GM12878 (cell line): ENCODE results near the gene KLF11. TPM values are rescaled to one million over a fixed set of nuclear protein-coding genes. Genes with fewer than 3 reads are reported as not detected.

Source experiments
- BACH1 ChIP-seq: fragments of 450-650 bp; IDR thresholded peaks from 2 replicates; pipeline ENCODE4 v1.6.1; 2017; ENCODE audit warnings: mild to moderate bottlenecking, borderline replicate concordance
- CBX5 ChIP-seq: sonication (generic); IDR thresholded peaks from 2 replicates; pipeline ENCODE4 v1.6.1; 2016; ENCODE audit warnings: low read depth, moderate library complexity, mild to moderate bottlenecking, inconsistent platforms
- CREM ChIP-seq: IDR thresholded peaks from 2 replicates; pipeline ENCODE4 v1.6.1; 2014; ENCODE audit warnings: antibody characterized with exemption, low read depth
- GABPA ChIP-seq: IDR thresholded peaks from 2 replicates; pipeline ENCODE4 v1.6.1; 2014; ENCODE audit warnings: antibody characterized with exemption, low read depth, mild to moderate bottlenecking, inconsistent platforms
- GATAD2B ChIP-seq: fragments of 450-650 bp; conservative IDR thresholded peaks from 2 replicates; pipeline ENCODE4 v1.6.1; 2017; ENCODE audit warnings: low read depth, mild to moderate bottlenecking, moderate library complexity
- MEF2B ChIP-seq: fragments of 450-650 bp; IDR thresholded peaks from 2 replicates; pipeline ENCODE4 v1.6.1; 2018; ENCODE audit warnings: mild to moderate bottlenecking, moderate library complexity; ENCODE audit not compliant: partially characterized antibody, poor library complexity, severe bottlenecking
- NRF1 ChIP-seq: conservative IDR thresholded peaks from 2 replicates; pipeline ENCODE4 v1.6.1; 2011; ENCODE audit warnings: mild to moderate bottlenecking, low read depth, low read length, improper control_type of control experiment
- POLR2AphosphoS2 ChIP-seq: IDR thresholded peaks from 2 replicates; pipeline ENCODE4 v1.6.1; 2011; ENCODE audit warnings: low read depth, mild to moderate bottlenecking, low read length, improper control_type of control experiment, moderate library complexity
- USF1 ChIP-seq: IDR thresholded peaks from 2 replicates; pipeline ENCODE4 v1.6.1; 2011; ENCODE audit warnings: borderline replicate concordance, low read depth, mild to moderate bottlenecking, moderate library complexity, mixed read lengths, low read length; ENCODE audit not compliant: insufficient read depth; ENCODE audit errors: extremely low read length
- ZBTB11 ChIP-seq: fragments of 450-650 bp; formaldehyde crosslinking; IDR thresholded peaks from 2 replicates; pipeline ENCODE4 v1.5.0; 2022; ENCODE audit warnings: mild to moderate bottlenecking, missing genetic modification characterization
- polyA plus RNA-seq, 11 experiments: library from polyadenylated mRNA; depleted of rRNA in 4 of 11; unstranded in 6 of 11; stranded (reverse) in 5 of 11; fragments of >200 nt; fragmentation: Nextera tagmentation in 4 of 11; fragmentation: Illumina TruSeq in 1 of 11; extraction: Ambion mirVana in 4 of 11; extraction: Trizol in 1 of 11; gene quantifications; 1 replicate in 1 of 11; 2 replicates in 10 of 11; pipeline versions ENCODE4 v1.2.1 to v1.2.3, GENCODE V29; 2011 to 2016; ENCODE audit warnings: inconsistent platforms in 2 of 11, missing spikeins in 2 of 11, low read depth in 1 of 11
- total RNA-seq, 4 experiments: library from RNA; depleted of rRNA in 3 of 4; stranded (reverse); fragments of >200 nt in 3 of 4; fragmentation: Illumina TruSeq in 1 of 4; extraction: Trizol in 1 of 4; gene quantifications; 2 replicates each; pipeline versions ENCODE4 v1.2.1 to v1.2.3, GENCODE V29; 2013 to 2021

KLF11 gene
- total and polyA plus RNA-seq, 10 of the 15 experiments (the other 5 are each of a cell fraction or from before 2014, with no cell fraction given) = 0.03 to 0.54 (median 0.14) TPM; not detected in 1

- TF ChIP-seq ZBTB11 (no peak), NRF1 (no peak), POLR2AphosphoS2 (no peak), CREM (0 out of 2 replicates have a peak, but pooled peaks have one; percentile 10), USF1 (no peak), GATAD2B (peak; percentile 93; the same call in 1 of the 2 replicates), CBX5 (no peak), GABPA (no peak), BACH1 (0 out of 2 replicates have a peak, but pooled peaks have one; percentile 16), MEF2B (no peak)
Observed at GRCh38 chr2:10091182-10091888, 48.0 kb downstream of the KLF11 start (continued).
